Measurements from ENCODE around the gene OR2F2. TPM values are rescaled to one million over a fixed set of nuclear protein-coding genes. Genes with fewer than 3 reads are reported as not detected.

Gene OR2F2
- polyA plus RNA-seq, 3 donors, result not detected

GRCh38 chr7:143902332-143902899 lies 32.6 kb upstream of the OR2F2 start:
- Histone ChIP-seq H2AFZ (ENCODE audit: insufficient read depth, low read depth, low read length, poor library complexity, severe bottlenecking) (peak overlapping the region; percentile 95), H3K4me3 (replicated peaks in 1 of 3; ENCODE audit: low read depth in 2 of 3, low read length in 3 of 3) (peak overlapping the region; percentile 69 to 90 (median 72)), H3K9me3 (replicated peaks in 1 of 2; ENCODE audit: control insufficient read depth in 1 of 2, insufficient read depth in 1 of 2, low read length in 2 of 2) (no peaks in the 10 kb centered on the region), H3K9ac (ENCODE audit: insufficient read depth, low read length, poor library complexity, severe bottlenecking) (peak overlapping the region; percentile 76), H3K4me1 (ENCODE audit: control insufficient read depth in 1 of 2, insufficient read depth in 2 of 2, low read length in 2 of 2) (peaks cover 8 to 10% of the 10 kb centered on the region in 2 donors), H3K4me2 (replicated peaks; ENCODE audit: extremely low read depth, low read length, poor library complexity, severe bottlenecking) (peak overlapping the region; percentile 97), H3K27me3 (ENCODE audit: control insufficient read depth in 2 of 2, insufficient read depth in 2 of 2, low read length in 2 of 2) (no peaks in the 10 kb centered on the region), H3K36me3 (replicated peaks in 1 of 2; ENCODE audit: control insufficient read depth in 1 of 2, insufficient read depth in 2 of 2, low read length in 2 of 2) (no peaks in the 10 kb centered on the region), H3K27ac (ENCODE audit: low read depth in 1 of 2, low read length in 2 of 2) (peak overlapping the region in 1 of 2 donors; percentile 75), H4K20me1 (ENCODE audit: insufficient read depth, low read length) (no peaks in the 10 kb centered on the region), H3K79me2 (ENCODE audit: insufficient read depth, low read length) (peaks cover 19% of the 10 kb centered on the region)
- Mint-ChIP-seq H3K27me3 (ENCODE audit: low read depth in 3 of 3) (peaks cover 3 to 9% (median 6%) of the 10 kb centered on the region in 3 donors), H3K9me3 (peaks cover 0 to 2% (median 0%) of the 10 kb centered on the region in 7 donors), H3K4me1 (peaks cover 22% of the 10 kb centered on the region), H3K4me3 (peak overlapping the region; percentile 89 to 96), H3K36me3 (no peaks in the 10 kb centered on the region), H3K27ac (peak overlapping the region in 5 of 7 donors; percentile 58 to 93 (median 68))
- WGBS (ENCODE audit: insufficient coverage), result 94% methylated on average over 8 of the region's 14 CpGs
- no peak for TF ChIP-seq CTCF (IDR thresholded peaks at IDR 0.05)
- intact Hi-C loops (cut with micrococcal nuclease), result loop anchor here in 1 of 2 donors (10.0 kb wide), 1 partner anchor 58 kb away; no protein-coding TSS in a partner anchor
- no peak for DNase-seq

GRCh38 chr7:143905509-143905908 lies 29.5 kb upstream of the OR2F2 start:
- 93% methylated on average over 1 of the region's 1 CpG for WGBS (ENCODE audit: insufficient coverage)
- no peak overlapping the region for H3K4me3 ChIP-seq (replicated peaks in 1 of 3; ENCODE audit: low read depth in 2 of 3, low read length in 3 of 3)
- H3K4me1 ChIP-seq (ENCODE audit: control insufficient read depth in 1 of 2, insufficient read depth in 2 of 2, low read length in 2 of 2), result peaks cover 8 to 10% of the 10 kb centered on the region in 2 donors
- Mint-ChIP-seq H3K9me3 (peaks cover 0 to 2% (median 0%) of the 10 kb centered on the region in 7 donors), H3K27ac (no peak overlapping the region), H3K4me1 (peaks cover 13% of the 10 kb centered on the region), H3K4me3 (no peak overlapping the region), H3K27me3 (ENCODE audit: low read depth in 3 of 3) (peaks cover 3 to 10% (median 6%) of the 10 kb centered on the region in 3 donors), H3K36me3 (no peaks in the 10 kb centered on the region)
- DNase-seq, result no peak
- H2AFZ ChIP-seq (ENCODE audit: insufficient read depth, low read depth, low read length, poor library complexity, severe bottlenecking), result peak overlapping the region; percentile 3
- H3K9me3 ChIP-seq (replicated peaks in 1 of 2; ENCODE audit: control insufficient read depth in 1 of 2, insufficient read depth in 1 of 2, low read length in 2 of 2), result no peaks in the 10 kb centered on the region
- H3K4me2 ChIP-seq (replicated peaks; ENCODE audit: extremely low read depth, low read length, poor library complexity, severe bottlenecking), result no peak overlapping the region
- H3K27me3 ChIP-seq (ENCODE audit: control insufficient read depth in 2 of 2, insufficient read depth in 2 of 2, low read length in 2 of 2), result no peaks in the 10 kb centered on the region
- no peak overlapping the region for H3K9ac ChIP-seq (ENCODE audit: insufficient read depth, low read length, poor library complexity, severe bottlenecking)
- no peak overlapping the region for H3K27ac ChIP-seq (ENCODE audit: low read depth in 1 of 2, low read length in 2 of 2)
- H3K79me2 ChIP-seq (ENCODE audit: insufficient read depth, low read length), result peaks cover 12% of the 10 kb centered on the region
- H4K20me1 ChIP-seq (ENCODE audit: insufficient read depth, low read length), result no peaks in the 10 kb centered on the region
- intact Hi-C loops (cut with micrococcal nuclease), result loop anchor here in 1 of 2 donors (10.0 kb wide), 1 partner anchor 61 kb away; no protein-coding TSS in a partner anchor
- no peaks in the 10 kb centered on the region for H3K36me3 ChIP-seq (replicated peaks in 1 of 2; ENCODE audit: control insufficient read depth in 1 of 2, insufficient read depth in 2 of 2, low read length in 2 of 2)
- no peak for TF ChIP-seq CTCF (IDR thresholded peaks at IDR 0.05)

Data from CD14-positive monocyte (primary cell).